Mammary epithelial cell (primary cell): ENCODE results near the gene AP1S1.

Experiments used
- EZH2 ChIP-seq: IDR thresholded peaks from 2 replicates; pipeline ENCODE4 v1.6.1; 2012; ENCODE audit warnings: low read length, inconsistent platforms, borderline replicate concordance
- TF ChIP-seq, protein P1 (sequence below), 2 donors: IDR thresholded peaks in 1 of 2; conservative IDR thresholded peaks in 1 of 2; 2 replicates each; pipeline ENCODE4 v1.5.1; 2011 to 2012; ENCODE audit warnings: inconsistent platforms in 2 of 2, low read length in 2 of 2, mild to moderate bottlenecking in 2 of 2, control low read depth in 1 of 2, low read depth in 1 of 2; ENCODE audit not compliant: insufficient read depth in 1 of 2; ENCODE audit errors: extremely low read depth in 1 of 2

DNA sequence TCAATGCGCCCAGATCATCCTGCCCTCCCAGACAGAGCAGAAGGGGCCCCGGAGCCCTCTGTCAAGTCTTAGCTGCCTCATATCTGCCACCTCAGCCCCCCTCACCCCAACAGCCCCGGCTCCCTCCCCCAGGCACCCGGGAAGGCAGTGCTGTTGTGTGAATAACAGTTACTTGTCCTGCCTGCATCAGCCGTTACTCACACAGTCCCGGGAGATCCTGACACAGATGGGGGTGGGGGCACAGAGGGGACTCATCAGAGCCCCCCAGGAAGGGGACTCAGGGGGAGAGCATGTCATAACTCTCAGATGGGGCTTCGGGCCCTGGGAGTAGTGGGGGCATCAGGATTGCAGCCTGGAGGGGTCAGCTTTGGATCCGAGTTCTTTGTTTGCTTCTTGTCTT, 39.8 kb upstream of the AP1S1 start:
- TF ChIP-seq, protein P1, sequence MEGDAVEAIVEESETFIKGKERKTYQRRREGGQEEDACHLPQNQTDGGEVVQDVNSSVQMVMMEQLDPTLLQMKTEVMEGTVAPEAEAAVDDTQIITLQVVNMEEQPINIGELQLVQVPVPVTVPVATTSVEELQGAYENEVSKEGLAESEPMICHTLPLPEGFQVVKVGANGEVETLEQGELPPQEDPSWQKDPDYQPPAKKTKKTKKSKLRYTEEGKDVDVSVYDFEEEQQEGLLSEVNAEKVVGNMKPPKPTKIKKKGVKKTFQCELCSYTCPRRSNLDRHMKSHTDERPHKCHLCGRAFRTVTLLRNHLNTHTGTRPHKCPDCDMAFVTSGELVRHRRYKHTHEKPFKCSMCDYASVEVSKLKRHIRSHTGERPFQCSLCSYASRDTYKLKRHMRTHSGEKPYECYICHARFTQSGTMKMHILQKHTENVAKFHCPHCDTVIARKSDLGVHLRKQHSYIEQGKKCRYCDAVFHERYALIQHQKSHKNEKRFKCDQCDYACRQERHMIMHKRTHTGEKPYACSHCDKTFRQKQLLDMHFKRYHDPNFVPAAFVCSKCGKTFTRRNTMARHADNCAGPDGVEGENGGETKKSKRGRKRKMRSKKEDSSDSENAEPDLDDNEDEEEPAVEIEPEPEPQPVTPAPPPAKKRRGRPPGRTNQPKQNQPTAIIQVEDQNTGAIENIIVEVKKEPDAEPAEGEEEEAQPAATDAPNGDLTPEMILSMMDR (conservative IDR thresholded peaks at IDR 0.05 in 1 of 2, IDR thresholded peaks at IDR 0.05 in 1 of 2; ENCODE audit: extremely low read depth in 1 of 2, insufficient read depth in 1 of 2, low read depth in 1 of 2, low read length in 2 of 2) = no peak
- no peak for TF ChIP-seq EZH2
